ENCODE measurements around the gene MYL6. TPM values are rescaled to one million over a fixed set of nuclear protein-coding genes. Genes with fewer than 3 reads are reported as not detected.

The MYL6 gene
- total RNA-seq (1,000 to 10,000 TPM; 1,768 to 1,773 TPM), polyA plus RNA-seq (ENCODE audit: insufficient read length in 6 of 6) (1,000 to 10,000 TPM; 1,831 to 2,250 (median 2,105) TPM)
- long read RNA-seq, donor 1, transcript MYL6-207 (6 exons, 655 nt) = minor isoform, 574 of 2,339 reads
- long read RNA-seq, donor 1, transcript MYL6-219 (5 exons, 1,438 nt) = minor isoform, 47 of 2,339 reads
- long read RNA-seq, donor 1, transcript MYL6-218 (7 exons, 901 nt) = major isoform, 577 of 2,339 reads
- long read RNA-seq, donor 1, transcript MYL6-212 (4 exons, 582 nt) = minor isoform, 99 of 2,339 reads
- long read RNA-seq, donor 1, partial matches to known transcripts = 829 of 2,339 reads
- long read RNA-seq, donor 1, other reads (novel, unspliced or antisense) = 182 of 2,339 reads
- long read RNA-seq, donor 2, transcript MYL6-218 (7 exons, 901 nt) = major isoform, 412 of 1,519 reads
- long read RNA-seq, donor 2, transcript MYL6-207 (6 exons, 655 nt) = minor isoform, 225 of 1,519 reads
- long read RNA-seq, donor 2, transcript MYL6-212 (4 exons, 582 nt) = minor isoform, 91 of 1,519 reads
- long read RNA-seq, donor 2, transcript MYL6-219 (5 exons, 1,438 nt) = minor isoform, 18 of 1,519 reads
- long read RNA-seq, donor 2, partial matches to known transcripts = 643 of 1,519 reads
- long read RNA-seq, donor 2, other reads (novel, unspliced or antisense) = 103 of 1,519 reads
- long read RNA-seq, donor 3, transcript MYL6-207 (6 exons, 655 nt) = minor isoform, 243 of 1,238 reads
- long read RNA-seq, donor 3, transcript MYL6-212 (4 exons, 582 nt) = minor isoform, 42 of 1,238 reads
- long read RNA-seq, donor 3, transcript MYL6-218 (7 exons, 901 nt) = major isoform, 427 of 1,238 reads
- long read RNA-seq, donor 3, transcript MYL6-219 (5 exons, 1,438 nt) = minor isoform, 15 of 1,238 reads
- long read RNA-seq, donor 3, partial matches to known transcripts = 374 of 1,238 reads
- long read RNA-seq, donor 3, other reads (novel, unspliced or antisense) = 118 of 1,238 reads
- long read RNA-seq, donor 4, transcript MYL6-218 (7 exons, 901 nt) = minor isoform, 678 of 1,942 reads
- long read RNA-seq, donor 4, transcript MYL6-210 (7 exons, 573 nt) = minor isoform, 11 of 1,942 reads
- long read RNA-seq, donor 4, transcript MYL6-207 (6 exons, 655 nt) = major isoform, 867 of 1,942 reads
- long read RNA-seq, donor 4, transcript MYL6-219 (5 exons, 1,438 nt) = minor isoform, 21 of 1,942 reads
- long read RNA-seq, donor 4, partial matches to known transcripts = 254 of 1,942 reads
- long read RNA-seq, donor 4, other reads (novel, unspliced or antisense) = 82 of 1,942 reads
- long read RNA-seq, donor 5, transcript MYL6-219 (5 exons, 1,438 nt) = minor isoform, 32 of 1,486 reads
- long read RNA-seq, donor 5, transcript MYL6-212 (4 exons, 582 nt) = minor isoform, 57 of 1,486 reads
- long read RNA-seq, donor 5, transcript MYL6-207 (6 exons, 655 nt) = minor isoform, 332 of 1,486 reads
- long read RNA-seq, donor 5, transcript MYL6-218 (7 exons, 901 nt) = major isoform, 485 of 1,486 reads
- long read RNA-seq, donor 5, partial matches to known transcripts = 436 of 1,486 reads
- long read RNA-seq, donor 5, other reads (novel, unspliced or antisense) = 116 of 1,486 reads
- long read RNA-seq, donor 6, transcript MYL6-218 (7 exons, 901 nt) = major isoform, 602 of 1,955 reads
- long read RNA-seq, donor 6, transcript MYL6-219 (5 exons, 1,438 nt) = minor isoform, 25 of 1,955 reads
- long read RNA-seq, donor 6, transcript MYL6-212 (4 exons, 582 nt) = minor isoform, 80 of 1,955 reads
- long read RNA-seq, donor 6, transcript MYL6-207 (6 exons, 655 nt) = minor isoform, 407 of 1,955 reads
- long read RNA-seq, donor 6, partial matches to known transcripts = 649 of 1,955 reads
- long read RNA-seq, donor 6, other reads (novel, unspliced or antisense) = 154 of 1,955 reads
- long read RNA-seq, donor 7, transcript MYL6-207 (6 exons, 655 nt) = minor isoform, 299 of 1,148 reads
- long read RNA-seq, donor 7, transcript MYL6-219 (5 exons, 1,438 nt) = minor isoform, 23 of 1,148 reads
- long read RNA-seq, donor 7, transcript MYL6-218 (7 exons, 901 nt) = major isoform, 356 of 1,148 reads
- long read RNA-seq, donor 7, transcript MYL6-212 (4 exons, 582 nt) = minor isoform, 56 of 1,148 reads
- long read RNA-seq, donor 7, partial matches to known transcripts = 310 of 1,148 reads
- long read RNA-seq, donor 7, other reads (novel, unspliced or antisense) = 81 of 1,148 reads
- long read RNA-seq, donor 8, transcript MYL6-218 (7 exons, 901 nt) = major isoform, 333 of 1,033 reads
- long read RNA-seq, donor 8, transcript MYL6-212 (4 exons, 582 nt) = minor isoform, 48 of 1,033 reads
- long read RNA-seq, donor 8, transcript MYL6-207 (6 exons, 655 nt) = minor isoform, 263 of 1,033 reads
- long read RNA-seq, donor 8, transcript MYL6-219 (5 exons, 1,438 nt) = minor isoform, 9 of 1,033 reads
- long read RNA-seq, donor 8, partial matches to known transcripts = 303 of 1,033 reads
- long read RNA-seq, donor 8, other reads (novel, unspliced or antisense) = 59 of 1,033 reads
- long read RNA-seq, donor 9, partial matches to known transcripts = 5 of 9 reads
- long read RNA-seq, donor 9, other reads (novel, unspliced or antisense) = 0 of 9 reads
- long read RNA-seq, donor 10, transcript MYL6-211 (5 exons, 528 nt) = minor isoform, 18 of 2,455 reads
- long read RNA-seq, donor 10, transcript MYL6-207 (6 exons, 655 nt) = major isoform, 1,391 of 2,455 reads
- long read RNA-seq, donor 10, transcript MYL6-219 (5 exons, 1,438 nt) = minor isoform, 21 of 2,455 reads
- long read RNA-seq, donor 10, transcript MYL6-218 (7 exons, 901 nt) = minor isoform, 779 of 2,455 reads
- long read RNA-seq, donor 10, partial matches to known transcripts = 132 of 2,455 reads
- long read RNA-seq, donor 10, other reads (novel, unspliced or antisense) = 96 of 2,455 reads
- long read RNA-seq, donor 11, transcript MYL6-219 (5 exons, 1,438 nt) = minor isoform, 15 of 880 reads
- long read RNA-seq, donor 11, transcript MYL6-218 (7 exons, 901 nt) = minor isoform, 172 of 880 reads
- long read RNA-seq, donor 11, transcript MYL6-207 (6 exons, 655 nt) = major isoform, 257 of 880 reads
- long read RNA-seq, donor 11, transcript MYL6-212 (4 exons, 582 nt) = minor isoform, 35 of 880 reads
- long read RNA-seq, donor 11, partial matches to known transcripts = 327 of 880 reads
- long read RNA-seq, donor 11, other reads (novel, unspliced or antisense) = 63 of 880 reads
- long read RNA-seq, donor 12, transcript MYL6-207 (6 exons, 655 nt) = minor isoform, 206 of 1,091 reads
- long read RNA-seq, donor 12, transcript MYL6-212 (4 exons, 582 nt) = minor isoform, 43 of 1,091 reads
- long read RNA-seq, donor 12, transcript MYL6-218 (7 exons, 901 nt) = major isoform, 416 of 1,091 reads
- long read RNA-seq, donor 12, transcript MYL6-219 (5 exons, 1,438 nt) = minor isoform, 20 of 1,091 reads
- long read RNA-seq, donor 12, partial matches to known transcripts = 327 of 1,091 reads
- long read RNA-seq, donor 12, other reads (novel, unspliced or antisense) = 64 of 1,091 reads

DNA sequence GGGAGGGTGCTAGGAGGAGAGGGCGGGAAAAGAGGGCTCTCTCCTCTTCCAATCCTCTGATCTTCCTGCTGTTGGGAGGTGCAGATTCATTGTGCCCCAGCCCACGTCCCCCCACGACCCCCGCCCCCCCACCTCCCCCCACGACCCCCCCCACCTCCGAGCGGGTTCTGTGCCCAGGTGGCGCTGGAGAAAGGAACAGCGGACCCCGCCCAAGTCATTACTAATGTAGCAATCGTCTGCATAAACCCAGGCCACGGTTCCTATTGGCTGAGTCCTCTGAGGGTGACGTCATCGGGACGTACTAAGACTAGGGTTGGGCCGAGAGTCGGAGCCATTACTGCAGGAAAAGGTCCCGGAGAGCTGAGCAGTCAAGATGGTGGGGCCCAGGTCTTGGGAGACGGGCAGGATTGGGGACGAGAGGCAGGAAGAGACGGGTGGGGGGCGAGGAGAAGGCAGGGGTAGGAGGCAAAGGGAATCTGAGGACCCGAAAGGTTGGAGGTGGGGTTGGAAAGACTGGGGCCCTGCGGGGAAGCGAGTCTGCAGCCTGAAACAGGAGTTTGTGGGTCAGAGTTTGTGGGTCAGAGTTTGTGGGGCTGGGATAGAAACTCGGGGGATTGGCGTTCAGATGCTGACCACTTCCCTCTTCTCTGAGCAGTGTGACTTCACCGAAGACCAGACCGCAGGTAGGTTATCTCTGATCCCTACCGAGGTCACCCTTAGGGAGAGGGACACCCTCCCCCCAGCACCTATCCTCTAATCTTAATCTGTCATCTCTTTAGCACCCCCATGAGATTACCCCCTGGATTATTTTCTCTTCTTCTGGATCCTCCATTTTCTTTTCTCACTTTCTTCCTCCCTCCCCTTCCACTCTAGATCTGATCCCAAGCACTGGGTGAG lies at the start of gene MYL6:
TSS of gene MYL6 (plus strand) at position 331 of the 897 bp plus-strand sequence. CDS start at position 374, 43 bp downstream.
- ATAC-seq = peak; percentile 88
- intact Hi-C loops (cut with DNase I) = no loop called here

DNA sequence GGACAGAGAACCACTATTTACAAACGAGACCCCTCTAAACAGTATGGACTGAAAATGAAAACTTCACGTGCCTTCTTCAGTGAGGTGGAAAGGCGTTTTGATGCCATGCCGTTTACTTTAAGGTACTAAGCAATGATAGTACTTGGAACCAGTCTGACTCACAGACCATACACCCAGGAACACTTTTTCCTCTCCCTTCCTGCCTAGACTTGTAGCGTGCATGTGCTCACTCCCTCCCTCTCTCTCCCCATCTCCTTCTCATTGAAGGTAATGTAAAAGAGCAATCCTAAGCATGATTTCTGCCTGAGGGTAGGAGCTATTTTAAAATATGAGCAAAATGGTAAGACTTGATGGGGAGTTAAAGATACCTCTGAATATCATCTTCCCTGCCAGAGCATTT lies 47.6 kb upstream of the MYL6 start:
- Histone ChIP-seq H3K4me1 (peaks cover 6 to 18% of the 10 kb centered on the region in 2 donors), H3K36me3 (peaks cover 0 to 76% of the 10 kb centered on the region in 2 donors), H3K27me3 (no peaks in the 10 kb centered on the region), H3K27ac (no peak overlapping the region), H3K9me3 (no peaks in the 10 kb centered on the region), H3K4me3 (no peak overlapping the region)
- no peak for DNase-seq
- ATAC-seq = no peak
- TF ChIP-seq, protein P1, sequence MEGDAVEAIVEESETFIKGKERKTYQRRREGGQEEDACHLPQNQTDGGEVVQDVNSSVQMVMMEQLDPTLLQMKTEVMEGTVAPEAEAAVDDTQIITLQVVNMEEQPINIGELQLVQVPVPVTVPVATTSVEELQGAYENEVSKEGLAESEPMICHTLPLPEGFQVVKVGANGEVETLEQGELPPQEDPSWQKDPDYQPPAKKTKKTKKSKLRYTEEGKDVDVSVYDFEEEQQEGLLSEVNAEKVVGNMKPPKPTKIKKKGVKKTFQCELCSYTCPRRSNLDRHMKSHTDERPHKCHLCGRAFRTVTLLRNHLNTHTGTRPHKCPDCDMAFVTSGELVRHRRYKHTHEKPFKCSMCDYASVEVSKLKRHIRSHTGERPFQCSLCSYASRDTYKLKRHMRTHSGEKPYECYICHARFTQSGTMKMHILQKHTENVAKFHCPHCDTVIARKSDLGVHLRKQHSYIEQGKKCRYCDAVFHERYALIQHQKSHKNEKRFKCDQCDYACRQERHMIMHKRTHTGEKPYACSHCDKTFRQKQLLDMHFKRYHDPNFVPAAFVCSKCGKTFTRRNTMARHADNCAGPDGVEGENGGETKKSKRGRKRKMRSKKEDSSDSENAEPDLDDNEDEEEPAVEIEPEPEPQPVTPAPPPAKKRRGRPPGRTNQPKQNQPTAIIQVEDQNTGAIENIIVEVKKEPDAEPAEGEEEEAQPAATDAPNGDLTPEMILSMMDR (IDR thresholded peaks at IDR 0.05) = no peak
- intact Hi-C loops (cut with DNase I) = no loop called here

More for the DNA sequence above, at the start of gene MYL6:
- H3K27me3 ChIP-seq = no peaks in the 10 kb centered on the region
- H3K4me3 ChIP-seq = peak within 1 kb of the TSS; percentile 47 to 88
- TF ChIP-seq, protein P1 (IDR thresholded peaks at IDR 0.05) = no peak
- no peaks in the 10 kb centered on the region for H3K9me3 ChIP-seq
- H3K27ac ChIP-seq = peak within 1 kb of the TSS; percentile 94 to 97
- H3K36me3 ChIP-seq = peaks cover 0 to 40% of the 10 kb centered on the region in 2 donors
- H3K4me1 ChIP-seq = peaks cover 21 to 48% of the 10 kb centered on the region in 2 donors
- peak; percentile 92 to 99 (median 97) for DNase-seq

Measured in left lung (tissue), 14 donors.